Measurements from ENCODE around the gene CD9.
"Not testable (repeated sequence)": the region's sequence is repeated elsewhere in the genome, so short reads cannot be mapped to it uniquely, and the experiment has no call there.

The CD9 gene

GRCh38 chr12:6189952-6190598, 10.1 kb upstream of the CD9 start:
- H3K4me3 ChIP-seq (ENCODE audit: insufficient read depth, low read depth, low read length, poor library complexity, severe bottlenecking); H3K9me3 ChIP-seq (ENCODE audit: control insufficient read depth, low read length); H3K36me3 ChIP-seq (ENCODE audit: control insufficient read depth, insufficient read depth, low read length); H3K4me1 ChIP-seq (ENCODE audit: control insufficient read depth, insufficient read depth, low read length, poor library complexity, severe bottlenecking); H3K27me3 ChIP-seq (replicated peaks; ENCODE audit: control insufficient read depth, insufficient read depth, low read length, poor library complexity, severe bottlenecking); DNase-seq; H3K27ac ChIP-seq (ENCODE audit: insufficient read depth, low read length, poor library complexity, severe bottlenecking): not testable (repeated sequence)

GRCh38 chr12:6190767-6191530, 9.3 kb upstream of the CD9 start:
- H3K36me3 ChIP-seq (ENCODE audit: control insufficient read depth, insufficient read depth, low read length); DNase-seq; H3K27ac ChIP-seq (ENCODE audit: insufficient read depth, low read length, poor library complexity, severe bottlenecking); H3K9me3 ChIP-seq (ENCODE audit: control insufficient read depth, low read length); H3K27me3 ChIP-seq (replicated peaks; ENCODE audit: control insufficient read depth, insufficient read depth, low read length, poor library complexity, severe bottlenecking); H3K4me1 ChIP-seq (ENCODE audit: control insufficient read depth, insufficient read depth, low read length, poor library complexity, severe bottlenecking); H3K4me3 ChIP-seq (ENCODE audit: insufficient read depth, low read depth, low read length, poor library complexity, severe bottlenecking): not testable (repeated sequence)

- no peaks in the 10 kb centered on the region for H3K4me1 ChIP-seq (ENCODE audit: control insufficient read depth, insufficient read depth, low read length, poor library complexity, severe bottlenecking)
- H3K36me3 ChIP-seq (ENCODE audit: control insufficient read depth, insufficient read depth, low read length), result no peaks in the 10 kb centered on the region
Measured at GRCh38 chr12:6192604-6193380, 7.4 kb upstream of the CD9 start.

DNA sequence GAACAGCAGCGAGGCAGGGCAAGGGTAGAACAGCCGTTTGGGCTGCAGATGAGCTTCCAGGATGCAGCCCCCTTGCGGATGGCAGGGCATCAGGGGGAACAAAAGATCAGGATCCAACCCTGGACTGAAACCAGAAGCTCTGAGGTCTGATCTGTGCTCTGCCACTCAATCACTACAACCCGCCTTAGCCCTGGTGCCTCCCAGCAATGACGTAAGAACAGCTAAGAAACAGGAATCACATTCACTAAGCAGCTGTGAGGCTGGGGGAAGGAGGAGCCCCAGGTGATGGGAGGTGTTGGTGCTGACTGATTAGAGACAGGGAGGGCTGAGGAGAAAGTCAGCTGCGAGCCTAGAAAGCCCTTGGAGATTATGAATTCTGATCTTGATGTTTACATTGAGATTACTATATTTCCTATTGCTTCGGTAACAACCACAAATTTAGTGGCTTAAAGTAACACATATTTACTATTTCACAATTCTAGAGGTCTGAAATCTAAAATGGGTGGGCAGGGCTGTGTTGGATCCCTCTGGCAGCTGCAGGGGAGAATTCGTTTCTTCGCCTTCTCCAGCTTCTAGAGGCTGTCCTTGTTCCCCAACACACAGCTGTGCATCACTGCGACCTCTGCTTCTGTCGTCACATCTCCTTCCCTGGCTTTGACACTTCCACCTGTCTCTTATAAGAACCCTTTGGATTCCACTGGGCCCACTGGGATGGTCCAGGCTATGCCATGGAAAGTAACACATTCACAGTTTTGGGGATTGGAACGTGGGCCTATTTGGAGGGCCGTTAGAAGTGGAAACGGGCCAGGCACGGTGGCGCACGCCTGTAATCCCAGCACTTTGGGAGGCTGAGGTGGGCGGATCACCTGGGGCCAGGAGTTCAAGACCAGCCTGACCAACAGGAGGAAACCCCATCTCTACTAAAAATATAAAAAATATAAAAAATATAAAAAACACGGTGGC, 6.1 kb upstream of the CD9 start:
- Histone ChIP-seq H3K27ac (ENCODE audit: insufficient read depth, low read length, poor library complexity, severe bottlenecking) (no peak overlapping the region), H3K4me3 (ENCODE audit: insufficient read depth, low read depth, low read length, poor library complexity, severe bottlenecking) (no peak overlapping the region), H3K36me3 (ENCODE audit: control insufficient read depth, insufficient read depth, low read length) (no peaks in the 10 kb centered on the region), H3K4me1 (ENCODE audit: control insufficient read depth, insufficient read depth, low read length, poor library complexity, severe bottlenecking) (no peaks in the 10 kb centered on the region), H3K9me3 (ENCODE audit: control insufficient read depth, low read length) (no peaks in the 10 kb centered on the region), H3K27me3 (replicated peaks; ENCODE audit: control insufficient read depth, insufficient read depth, low read length, poor library complexity, severe bottlenecking) (no peaks in the 10 kb centered on the region)
- DNase-seq, result no peak

More at GRCh38 chr12:6192604-6193380, 7.4 kb upstream of the CD9 start:
- H3K4me3 ChIP-seq (ENCODE audit: insufficient read depth, low read depth, low read length, poor library complexity, severe bottlenecking), result no peak overlapping the region
- H3K27ac ChIP-seq (ENCODE audit: insufficient read depth, low read length, poor library complexity, severe bottlenecking), result no peak overlapping the region
- H3K9me3 ChIP-seq (ENCODE audit: control insufficient read depth, low read length), result no peaks in the 10 kb centered on the region
- no peak for DNase-seq
- no peaks in the 10 kb centered on the region for H3K27me3 ChIP-seq (replicated peaks; ENCODE audit: control insufficient read depth, insufficient read depth, low read length, poor library complexity, severe bottlenecking)

DNA sequence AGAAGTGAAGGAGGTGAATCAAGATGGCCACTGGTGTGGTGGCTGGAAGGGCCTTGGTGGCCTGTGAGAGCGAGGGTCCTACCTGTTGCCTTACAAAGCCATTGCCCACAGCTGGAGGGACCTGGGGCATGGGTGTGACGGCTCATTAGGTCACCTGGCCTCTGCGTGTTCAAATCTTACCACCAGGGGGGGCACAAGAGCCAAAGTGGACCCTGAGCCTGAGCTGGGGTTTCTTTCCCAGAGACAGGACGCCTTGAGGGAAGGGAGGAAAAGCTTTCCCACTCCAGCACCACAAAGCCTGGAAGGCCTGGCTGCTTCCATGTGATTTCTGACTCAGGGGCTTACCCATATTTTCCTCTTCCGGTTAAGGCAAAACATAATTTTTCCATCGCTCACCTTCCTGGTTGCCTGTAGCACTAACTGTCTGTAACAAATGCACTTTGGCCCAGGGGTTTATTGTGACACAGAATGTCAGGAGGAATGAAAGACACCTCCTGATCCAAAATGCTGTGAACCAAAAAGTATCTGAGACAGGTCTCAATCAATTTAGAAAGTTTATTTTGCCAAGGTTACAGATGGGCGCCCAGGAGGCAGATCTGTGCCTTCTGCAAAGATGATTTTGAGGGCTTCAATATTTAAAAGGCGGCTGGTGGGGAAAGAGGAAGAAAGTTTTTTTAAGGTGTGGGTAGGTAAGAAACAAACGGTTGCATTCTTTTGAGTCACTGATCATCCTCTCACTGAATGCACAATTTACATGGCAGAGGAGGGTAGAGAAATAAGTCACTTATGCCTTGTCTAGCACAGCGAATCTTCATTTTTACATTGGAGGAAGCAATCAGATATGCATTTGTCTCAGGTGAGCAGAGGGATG, 4.3 kb upstream of the CD9 start:
- Histone ChIP-seq H3K36me3 (ENCODE audit: control insufficient read depth, insufficient read depth, low read length) (no peaks in the 10 kb centered on the region), H3K4me1 (ENCODE audit: control insufficient read depth, insufficient read depth, low read length, poor library complexity, severe bottlenecking) (peaks cover 7% of the 10 kb centered on the region), H3K27me3 (replicated peaks; ENCODE audit: control insufficient read depth, insufficient read depth, low read length, poor library complexity, severe bottlenecking) (peaks cover 14% of the 10 kb centered on the region), H3K9me3 (ENCODE audit: control insufficient read depth, low read length) (no peaks in the 10 kb centered on the region), H3K27ac (ENCODE audit: insufficient read depth, low read length, poor library complexity, severe bottlenecking) (no peak overlapping the region), H3K4me3 (ENCODE audit: insufficient read depth, low read depth, low read length, poor library complexity, severe bottlenecking) (no peak overlapping the region)
- peak; percentile 39 to 61 (median 46) for DNase-seq

GRCh38 chr12:6198051-6198450, 2.1 kb upstream of the CD9 start:
- peaks cover 11% of the 10 kb centered on the region for H3K4me1 ChIP-seq (ENCODE audit: control insufficient read depth, insufficient read depth, low read length, poor library complexity, severe bottlenecking)
- peaks cover 19% of the 10 kb centered on the region for H3K27me3 ChIP-seq (replicated peaks; ENCODE audit: control insufficient read depth, insufficient read depth, low read length, poor library complexity, severe bottlenecking)
- no peaks in the 10 kb centered on the region for H3K9me3 ChIP-seq (ENCODE audit: control insufficient read depth, low read length)
- DNase-seq, result no peak
- no peaks in the 10 kb centered on the region for H3K36me3 ChIP-seq (ENCODE audit: control insufficient read depth, insufficient read depth, low read length)
- no peak overlapping the region for H3K27ac ChIP-seq (ENCODE audit: insufficient read depth, low read length, poor library complexity, severe bottlenecking)
- H3K4me3 ChIP-seq (ENCODE audit: insufficient read depth, low read depth, low read length, poor library complexity, severe bottlenecking), result no peak overlapping the region

GRCh38 chr12:6198556-6198955, 1.6 kb upstream of the CD9 start:
- Histone ChIP-seq H3K9me3 (ENCODE audit: control insufficient read depth, low read length) (no peaks in the 10 kb centered on the region), H3K36me3 (ENCODE audit: control insufficient read depth, insufficient read depth, low read length) (no peaks in the 10 kb centered on the region), H3K27me3 (replicated peaks; ENCODE audit: control insufficient read depth, insufficient read depth, low read length, poor library complexity, severe bottlenecking) (peaks cover 19% of the 10 kb centered on the region), H3K4me3 (ENCODE audit: insufficient read depth, low read depth, low read length, poor library complexity, severe bottlenecking) (no peak overlapping the region), H3K27ac (ENCODE audit: insufficient read depth, low read length, poor library complexity, severe bottlenecking) (no peak overlapping the region), H3K4me1 (ENCODE audit: control insufficient read depth, insufficient read depth, low read length, poor library complexity, severe bottlenecking) (peaks cover 11% of the 10 kb centered on the region)
- DNase-seq, result no peak

DNA sequence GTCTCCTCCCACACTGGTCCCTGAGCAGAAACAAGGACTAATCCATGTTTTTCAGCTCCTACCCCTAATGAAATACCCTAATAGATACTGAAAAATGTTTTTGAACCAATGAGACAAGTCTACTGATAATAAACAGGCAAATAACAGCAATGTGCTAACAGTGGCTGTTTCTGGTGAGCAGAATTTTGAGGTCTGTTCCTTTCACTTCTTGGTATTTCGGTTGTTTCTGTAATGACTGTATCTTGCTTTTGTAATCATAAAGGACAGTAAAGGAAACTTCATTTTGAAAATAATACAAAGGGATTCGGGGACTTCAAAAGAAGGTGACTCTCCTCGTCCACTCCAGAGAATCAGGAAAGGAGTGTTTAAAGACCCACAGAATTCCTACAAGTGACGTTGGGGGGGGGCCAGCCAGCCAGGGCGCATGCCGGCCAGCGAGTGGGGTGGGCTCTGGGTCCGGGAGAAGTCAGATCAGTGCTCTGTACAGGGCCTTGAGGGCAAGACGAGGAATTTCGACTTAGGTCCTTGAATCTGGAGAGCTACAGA, 1.1 kb upstream of the CD9 start:
- Histone ChIP-seq H3K27ac (ENCODE audit: insufficient read depth, low read length, poor library complexity, severe bottlenecking) (no peak overlapping the region), H3K27me3 (replicated peaks; ENCODE audit: control insufficient read depth, insufficient read depth, low read length, poor library complexity, severe bottlenecking) (peaks cover 19% of the 10 kb centered on the region), H3K4me3 (ENCODE audit: insufficient read depth, low read depth, low read length, poor library complexity, severe bottlenecking) (no peak overlapping the region), H3K4me1 (ENCODE audit: control insufficient read depth, insufficient read depth, low read length, poor library complexity, severe bottlenecking) (peaks cover 11% of the 10 kb centered on the region), H3K9me3 (ENCODE audit: control insufficient read depth, low read length) (no peaks in the 10 kb centered on the region), H3K36me3 (ENCODE audit: control insufficient read depth, insufficient read depth, low read length) (no peaks in the 10 kb centered on the region)
- no peak for DNase-seq
